ENCODE measurements around the gene ZSCAN1. TPM values are rescaled to one million over a fixed set of nuclear protein-coding genes. Genes with fewer than 3 reads are reported as not detected.
A peak's percentile ranks its signal among the peaks of the same experiment; 100 is the strongest.

The ZSCAN1 gene
- total RNA-seq (2013; cell fraction: nucleolus; rRNA removed) = not detected in 2 replicates
- not detected in 2 replicates for total RNA-seq (2014; rRNA removed)
- total RNA-seq (2014; rRNA removed; fragmentation: Illumina TruSeq; extraction: Trizol) = not detected in 2 replicates
- not detected in 2 replicates for total RNA-seq (2021)
- not detected for polyA plus RNA-seq (2011; ENCODE audit: low read depth)
- polyA plus RNA-seq (2011; rRNA removed) = not detected in 2 replicates
- not detected in 2 replicates for polyA plus RNA-seq (2011; cell fraction: cytosol; rRNA removed)
- polyA plus RNA-seq (2011; cell fraction: nucleus; rRNA removed) = not detected in 2 replicates
- not detected in 2 replicates for polyA plus RNA-seq (2012)
- polyA plus RNA-seq (2014; fragmentation: Illumina TruSeq; extraction: Trizol) = not detected in 2 replicates
- not detected for polyA plus RNA-seq (2014; fragmentation: Nextera tagmentation; extraction: Ambion mirVana)
- not detected in 2 replicates for polyA plus RNA-seq (2014; rRNA removed)
- polyA plus RNA-seq (2016; fragmentation: Nextera tagmentation; extraction: Ambion mirVana) = not detected
- polyA minus RNA-seq (2011; rRNA and poly(A)+ RNA removed) = not detected in 2 replicates
- not detected in 2 replicates for polyA minus RNA-seq (2011; cell fraction: cytosol; rRNA and poly(A)+ RNA removed)
- not detected in 2 replicates for polyA minus RNA-seq (2011; cell fraction: nucleus; rRNA and poly(A)+ RNA removed)
- Bru-seq, nascent RNA = percentile 3 among the genes with signal in this experiment
- BruChase-seq, experiment 1, labeled RNA remaining after a 6-hour chase = not detected
- not detected for BruChase-seq, experiment 2, labeled RNA remaining after a 2-hour chase
- long read RNA-seq, experiment 1 = 0 reads
- long read RNA-seq, experiment 2 = 0 reads

GRCh38 chr19:58033741-58034476, at the start of gene ZSCAN1:
Gene ZSCAN1 (plus strand): TSS chr19:58034025. CDS start chr19:58037837, 3,812 bp downstream.
- Histone ChIP-seq H3K27ac (ENCODE audit: control insufficient read depth, insufficient read depth) (no peak within 1 kb of the TSS), H3K9ac (ENCODE audit: control insufficient read depth, insufficient read depth, low read length) (no peak within 1 kb of the TSS), H3K9me3 (replicated peaks; ENCODE audit: control insufficient read depth, insufficient read depth, low read length) (no peaks in the 10 kb centered on the region; the same call in 2 of the 3 replicates), H3K79me2 (ENCODE audit: control insufficient read depth, insufficient read depth, low read length) (no peaks in the 10 kb centered on the region), H4K20me1 (ENCODE audit: control insufficient read depth, insufficient read depth) (no peaks in the 10 kb centered on the region), H2AFZ (ENCODE audit: control insufficient read depth, low read depth, low read length) (no peak within 1 kb of the TSS), H3K4me3 (no peak within 1 kb of the TSS), H3K4me2 (ENCODE audit: control insufficient read depth, insufficient read depth) (no peak within 1 kb of the TSS), H3K4me1 (ENCODE audit: control insufficient read depth, insufficient read depth, low read length) (no peaks in the 10 kb centered on the region), H3K27me3 (replicated peaks in 1 of 2; ENCODE audit: control insufficient read depth in 2 of 2, insufficient read depth in 2 of 2, low read length in 1 of 2) (no peaks in the 10 kb centered on the region), H3K36me3 (ENCODE audit: control insufficient read depth in 2 of 2, insufficient read depth in 2 of 2, low read length in 1 of 2) (no peaks in the 10 kb centered on the region)
- intact Hi-C loops (cut with micrococcal nuclease; ENCODE audit: unreplicated experiment) = no loop called here
- ChIA-PET POLR2A (no interaction called here), CTCF (no interaction called here), SMC1A (ENCODE audit: uncharacterized antibody, unreplicated experiment) (no interaction called here), RAD21 (ENCODE audit: unreplicated experiment) (no interaction called here)
- WGBS (ENCODE audit: insufficient coverage, insufficient replicate concordance, low lambda C conversion rate, missing lambda C conversion rate) = 95% methylated on average over 51 of the region's 101 CpGs
- no peak for FAIRE-seq
- no TSS peak for BruUV-seq (replicated peaks)
- DNase-seq (ENCODE audit: low read depth, low spot score) = no peak
- TF ChIP-seq BCL11A (IDR thresholded peaks at IDR 0.05; ENCODE audit: low read depth, low read length) (no peak), CREB1 (IDR thresholded peaks at IDR 0.05; ENCODE audit: low read depth) (no peak), IKZF2 (IDR thresholded peaks at IDR 0.05) (no peak), GABPA (IDR thresholded peaks at IDR 0.05; ENCODE audit: low read depth) (no peak), CHD1 (IDR thresholded peaks at IDR 0.05; ENCODE audit: low read depth, low read length) (no peak), NRF1 (conservative IDR thresholded peaks at IDR 0.05; ENCODE audit: low read depth, low read length) (no peak), ZBTB40 (IDR thresholded peaks at IDR 0.05; ENCODE audit: borderline replicate concordance) (no peak)
- no peak for ATAC-seq
- in situ Hi-C loops (cut with MboI) = no loop called here

Measured in GM12878 (cell line).